Measurements from ENCODE around the gene ILDR1. TPM values are rescaled to one million over a fixed set of nuclear protein-coding genes. Genes with fewer than 3 reads are reported as not detected.

Gene ILDR1
- total and polyA plus RNA-seq, 2 of the 4 experiments (the other 2 are of a cell fraction), result not detected

DNA sequence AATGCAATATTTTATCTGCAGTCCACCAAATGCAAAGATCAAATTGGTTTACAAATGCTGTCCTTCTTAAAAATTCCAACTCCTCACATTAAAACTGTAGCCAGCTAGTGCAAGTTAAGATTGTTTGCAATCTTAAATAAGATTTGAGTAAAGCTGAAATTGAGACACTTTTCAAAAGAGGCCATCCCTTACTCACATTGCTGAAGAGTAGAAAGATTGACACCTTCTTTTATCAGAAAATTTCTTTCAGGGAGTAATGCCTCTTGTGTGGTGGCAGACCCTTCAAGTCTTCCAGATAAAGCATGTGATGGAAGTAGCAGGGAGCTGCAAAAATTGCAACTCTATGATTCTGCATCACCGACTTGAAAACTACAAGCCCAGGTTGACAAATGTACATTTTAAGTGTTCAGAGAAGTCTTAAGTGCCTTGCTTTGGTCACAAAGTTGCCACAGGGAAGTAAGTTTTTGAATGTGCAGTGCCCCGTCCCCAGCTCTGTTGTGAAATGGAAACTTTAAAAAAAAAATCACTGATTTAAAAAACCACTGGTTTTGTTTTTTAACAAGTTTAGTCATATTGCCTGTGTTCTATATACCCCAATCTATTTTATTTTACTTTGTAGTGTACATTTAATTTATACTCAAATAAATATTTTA, 45.7 kb upstream of the ILDR1 start:
- no peak overlapping the region for H2AK9ac ChIP-seq (replicated peaks; ENCODE audit: low read depth, low read length, poor library complexity)
- H2AK5ac ChIP-seq (ENCODE audit: low read depth, low read length), result no peak overlapping the region
- in situ Hi-C loops (cut with MboI; ENCODE audit: low sequenced_read_pairs) (no loop called here), intact Hi-C loops (cut with micrococcal nuclease) (no loop called here), dilution Hi-C loops (cut with HindIII; ENCODE audit: low sequenced_read_pairs, unreplicated experiment) (no loop called here)
- no peak overlapping the region for H3K4ac ChIP-seq (ENCODE audit: low read depth, low read length)
- no peaks in the 10 kb centered on the region for H3K36me3 ChIP-seq (ENCODE audit: control insufficient read depth, insufficient read depth, low read length)
- no CpG with 5 or more reads among the region's 2 CpGs for WGBS, 2 experiments (ENCODE audit: extremely low coverage in 2 of 2, insufficient read length in 1 of 2)
- H3K23ac ChIP-seq (ENCODE audit: low read depth, low read length), result no peak overlapping the region
- H3K4me1 ChIP-seq (ENCODE audit: control insufficient read depth, insufficient read depth, low read length), result no peaks in the 10 kb centered on the region
- DNase-seq (no peak), ATAC-seq (ENCODE audit: low read depth) (no peak)
- no peak overlapping the region for H2AFZ ChIP-seq (replicated peaks; ENCODE audit: low read length, poor library complexity)
- H2BK20ac ChIP-seq (ENCODE audit: low read depth, low read length), result no peak overlapping the region
- H3K9me3 ChIP-seq (ENCODE audit: control insufficient read depth, insufficient read depth, low read length), result no peaks in the 10 kb centered on the region
- no peak overlapping the region for H2BK15ac ChIP-seq (ENCODE audit: low read depth, low read length)
- no peak overlapping the region for H3K4me3 ChIP-seq (ENCODE audit: insufficient read depth, low read depth, low read length)
- no peak overlapping the region for H3K14ac ChIP-seq (replicated peaks; ENCODE audit: low read depth, low read length)
- no peak overlapping the region for H4K91ac ChIP-seq (ENCODE audit: insufficient read depth, low read depth, low read length)
- no peak overlapping the region for H3K56ac ChIP-seq (ENCODE audit: extremely low read depth, insufficient read depth, low read length)
- no peak overlapping the region for H3K9ac ChIP-seq (ENCODE audit: low read depth, low read length)
- no TSS peak for BruUV-seq (replicated peaks)
- no peak overlapping the region for H3K4me2 ChIP-seq (ENCODE audit: low read depth, low read length)
- ChIA-PET POLR2A (ENCODE audit: unreplicated experiment) (no interaction called here), CTCF (interaction anchor here (0.8 kb wide), 1 partner anchor 9 kb away, joined by 3 read pairs; no protein-coding TSS in a partner anchor)
- H2BK5ac ChIP-seq (ENCODE audit: low read depth, low read length, poor library complexity, severe bottlenecking), result no peak overlapping the region
- H3K27me3 ChIP-seq (ENCODE audit: control insufficient read depth, insufficient read depth, low read length), result no peaks in the 10 kb centered on the region
- no peaks in the 10 kb centered on the region for H3K9me1 ChIP-seq (ENCODE audit: insufficient read depth, low read length)
- H2BK120ac ChIP-seq (ENCODE audit: low read depth, low read length), result no peak overlapping the region
- no peak for TF ChIP-seq RAD21 (IDR thresholded peaks at IDR 0.05; ENCODE audit: low read length)
- no peak for TF ChIP-seq RFX5 (IDR thresholded peaks at IDR 0.05; ENCODE audit: low read depth, low read length)
- TF ChIP-seq MAFK (IDR thresholded peaks at IDR 0.05; ENCODE audit: low read depth, low read length), result no peak
- TF ChIP-seq CEBPB (IDR thresholded peaks at IDR 0.05; ENCODE audit: low read depth, low read length), result no peak
- no peak for TF ChIP-seq POLR2A (IDR thresholded peaks at IDR 0.05; ENCODE audit: low read depth, low read length)
- no peak for TF ChIP-seq RCOR1 (IDR thresholded peaks at IDR 0.05; ENCODE audit: insufficient replicate concordance, low read length)
- no peak for TF ChIP-seq MAZ (IDR thresholded peaks at IDR 0.05; ENCODE audit: borderline replicate concordance, low read depth, low read length)
- TF ChIP-seq NFE2L2 (IDR thresholded peaks at IDR 0.05; ENCODE audit: low read depth, low read length), result no peak
- no peak for TF ChIP-seq MXI1 (IDR thresholded peaks at IDR 0.05; ENCODE audit: borderline replicate concordance, low read depth, low read length)
- TF ChIP-seq CHD1 (IDR thresholded peaks at IDR 0.05; ENCODE audit: low read depth, low read length), result no peak
- no peak for TF ChIP-seq FOS (IDR thresholded peaks at IDR 0.05; ENCODE audit: low read depth, low read length)
- no peaks in the 10 kb centered on the region for H3K79me1 ChIP-seq (ENCODE audit: low read depth in 1 of 2, low read length in 2 of 2)
- H4K20me1 ChIP-seq (ENCODE audit: insufficient read depth, low read length), result no peaks in the 10 kb centered on the region
- no peak overlapping the region for H3K18ac ChIP-seq (ENCODE audit: low read depth, low read length)
- H4K8ac ChIP-seq (ENCODE audit: low read depth in 2 of 2, low read length in 2 of 2), result no peak overlapping the region
- no peak overlapping the region for H3K27ac ChIP-seq (ENCODE audit: insufficient read depth, low read length)
- no peak overlapping the region for H4K5ac ChIP-seq (ENCODE audit: low read depth, low read length)
